ENCODE measurements around the gene PDRG1. TPM values are rescaled to one million over a fixed set of nuclear protein-coding genes. Genes with fewer than 3 reads are reported as not detected.
A peak's percentile ranks its signal among the peaks of the same experiment; 100 is the strongest.

PDRG1 gene
- total RNA-seq, 1 experiment from 2014 or later = 10.1 TPM

GRCh38 chr20:31909253-31910070 lies 42.4 kb downstream of the PDRG1 start:
- no peak for DNase-seq (ENCODE audit: extremely low read depth, low read depth)

- no peak for DNase-seq (ENCODE audit: extremely low read depth, low read depth)
Observed at GRCh38 chr20:31908424-31908823, 43.4 kb downstream of the PDRG1 start.

- no peak for DNase-seq (ENCODE audit: extremely low read depth, low read depth)
Observed at GRCh38 chr20:31908016-31908415, 43.8 kb downstream of the PDRG1 start.

- DNase-seq (ENCODE audit: extremely low read depth, low read depth) = no peak
Observed at GRCh38 chr20:31907046-31907445, 44.8 kb downstream of the PDRG1 start.

GRCh38 chr20:31906001-31906400 lies 45.8 kb downstream of the PDRG1 start:
- no peak for DNase-seq (ENCODE audit: extremely low read depth, low read depth)

GRCh38 chr20:31903627-31904386 lies 48.0 kb downstream of the PDRG1 start:
- no peak for DNase-seq (ENCODE audit: extremely low read depth, low read depth)

GRCh38 chr20:31901615-31902014 lies 50.2 kb downstream of the PDRG1 start:
- DNase-seq (ENCODE audit: extremely low read depth, low read depth) = no peak

- no peak for DNase-seq (ENCODE audit: extremely low read depth, low read depth)
Observed at GRCh38 chr20:31897541-31897940, 54.3 kb downstream of the PDRG1 start.

- no peak for DNase-seq (ENCODE audit: extremely low read depth, low read depth)
Observed at GRCh38 chr20:31896049-31896448, 55.8 kb downstream of the PDRG1 start.

- peak; percentile 32 for DNase-seq (ENCODE audit: extremely low read depth, low read depth)
Observed at GRCh38 chr20:31894980-31895675, 56.7 kb downstream of the PDRG1 start.

Small RNAs within 50 kb of the gene (small RNA-seq; reads per million reads assigned to genes)
- gene RNU1-94P = 0 to 0.06 reads per million in 2 experiments

Other genes with a start within 250 kb of the PDRG1 start
- gene BCL2L1, start 229.2 kb downstream of the PDRG1 start, total RNA-seq (2014; rRNA removed; shearing (Covaris generic)) = 90.6 and 96.1 TPM in 2 replicates
- 105 and 106 TPM in 2 replicates for gene TPX2, start 212.8 kb downstream of the PDRG1 start, total RNA-seq (2014; rRNA removed; shearing (Covaris generic))
- 0.10 TPM in 1 of 2 replicates, not detected in the other for gene MYLK2, start 132.7 kb downstream of the PDRG1 start, total RNA-seq (2014; rRNA removed; shearing (Covaris generic))
- gene FOXS1, start 106.4 kb downstream of the PDRG1 start, total RNA-seq (2014; rRNA removed; shearing (Covaris generic)) = not detected in 2 replicates
- gene DUSP15, start 81.5 kb downstream of the PDRG1 start, total RNA-seq (2014; rRNA removed; shearing (Covaris generic)) = not detected in 2 replicates
- not detected in 2 replicates for gene TTLL9, start 81.4 kb downstream of the PDRG1 start, total RNA-seq (2014; rRNA removed; shearing (Covaris generic))
- gene XKR7, start 16.1 kb upstream of the PDRG1 start, total RNA-seq (2014; rRNA removed; shearing (Covaris generic)) = not detected in 2 replicates
- not detected in 2 replicates for gene CCM2L, start 58.4 kb upstream of the PDRG1 start, total RNA-seq (2014; rRNA removed; shearing (Covaris generic))
- not detected in 2 replicates for gene HCK, start 100.2 kb upstream of the PDRG1 start, total RNA-seq (2014; rRNA removed; shearing (Covaris generic))
- gene TM9SF4, start 157.7 kb upstream of the PDRG1 start, total RNA-seq (2014; rRNA removed; shearing (Covaris generic)) = 42.9 and 44.1 TPM in 2 replicates

Measured in NCI-H460 (cell line).